GM23338 (cell line): ENCODE results near the gene KCTD8. TPM values are rescaled to one million over a fixed set of nuclear protein-coding genes. Genes with fewer than 3 reads are reported as not detected.

ENCODE experiments used
- ATAC-seq: fragments of 200-7000 bp; cut with Tn5 transposase; 3 replicates; pipeline ENCODE4 v1.9.1; 2020
- DNase-seq: peaks from one replicate; pipeline ENCODE4 v3.0.0-alpha.2; 2015; ENCODE audit warnings: low spot score
- H2AFZ ChIP-seq: fragments of 200-600 bp; sonication (generic); 2 replicates; pipeline ENCODE4 v1.8.0; 2016; ENCODE audit warnings: antibody characterized with exemption, mild to moderate bottlenecking, moderate library complexity
- H3F3A ChIP-seq: fragments of 200-600 bp; sonication (generic); replicated peaks from 2 replicates; pipeline ENCODE4 v1.8.0; 2017; ENCODE audit warnings: antibody characterized with exemption, mixed run types, low read depth
- H3K27ac ChIP-seq: fragments of 200-600 bp; sonication (generic); 2 replicates; pipeline ENCODE4 v1.6.1; 2016; ENCODE audit warnings: low read depth
- H3K27me3 ChIP-seq: fragments of 200-600 bp; sonication (generic); 2 replicates; pipeline ENCODE4 v1.8.0; 2016; ENCODE audit warnings: mild to moderate bottlenecking, mixed run types, moderate library complexity; ENCODE audit not compliant: insufficient read depth
- H3K36me3 ChIP-seq: fragments of 200-600 bp; sonication (generic); 2 replicates; pipeline ENCODE4 v1.8.0; 2016; ENCODE audit warnings: mild to moderate bottlenecking; ENCODE audit not compliant: insufficient read depth
- H3K4me1 ChIP-seq: fragments of 200-600 bp; sonication (generic); 2 replicates; pipeline ENCODE4 v1.8.0; 2016; ENCODE audit warnings: mild to moderate bottlenecking, moderate library complexity; ENCODE audit not compliant: insufficient read depth
- H3K4me2 ChIP-seq: fragments of 200-600 bp; sonication (generic); 2 replicates; pipeline ENCODE4 v1.7.1; 2017; ENCODE audit warnings: mixed run types
- H3K4me3 ChIP-seq: fragments of 200-600 bp; sonication (generic); 2 replicates; pipeline ENCODE4 v1.6.1; 2016; ENCODE audit warnings: mixed run types
- H3K79me2 ChIP-seq: fragments of 200-600 bp; sonication (generic); replicated peaks from 2 replicates; pipeline ENCODE4 v1.8.0; 2017; ENCODE audit warnings: mild to moderate bottlenecking; ENCODE audit not compliant: insufficient read depth
- H3K9me2 ChIP-seq: fragments of 200-600 bp; sonication (generic); 2 replicates; pipeline ENCODE4 v1.8.0; 2017; ENCODE audit not compliant: insufficient read depth
- H4K20me1 ChIP-seq: fragments of 200-600 bp; sonication (generic); replicated peaks from 2 replicates; pipeline ENCODE4 v1.8.0; 2017; ENCODE audit warnings: mild to moderate bottlenecking; ENCODE audit not compliant: insufficient read depth
- H3K27ac Mint-ChIP-seq: 2 replicates; pipeline ENCODE4 v1.8.0; 2020; ENCODE audit warnings: inconsistent platforms, mild to moderate bottlenecking, moderate library complexity, mixed read lengths
- H3K27me3 Mint-ChIP-seq: 3 replicates; pipeline ENCODE4 v1.8.0; 2022; ENCODE audit warnings: low read depth, mild to moderate bottlenecking, moderate library complexity, mixed read lengths, inconsistent platforms; ENCODE audit not compliant: insufficient read depth, poor library complexity
- H3K36me3 Mint-ChIP-seq: 3 replicates; pipeline ENCODE4 v1.8.0; 2021; ENCODE audit warnings: low read depth, mild to moderate bottlenecking, inconsistent platforms, moderate library complexity, mixed read lengths
- H3K4me1 Mint-ChIP-seq: 3 replicates; pipeline ENCODE4 v1.8.0; 2020; ENCODE audit warnings: mild to moderate bottlenecking, inconsistent platforms, mixed read lengths
- H3K4me3 Mint-ChIP-seq: 3 replicates; pipeline ENCODE4 v1.8.0; 2021; ENCODE audit warnings: moderate library complexity, mild to moderate bottlenecking, inconsistent platforms, mixed read lengths
- H3K9me3 Mint-ChIP-seq: 3 replicates; pipeline ENCODE4 v1.8.0; 2020; ENCODE audit warnings: moderate library complexity, mild to moderate bottlenecking, inconsistent platforms, mixed read lengths
- CREB1 ChIP-seq: fragments of 250-450 bp; sonication (Bioruptor Pico); IDR thresholded peaks from 2 replicates; pipeline ENCODE4 v1.5.0; 2020; ENCODE audit warnings: low read depth, mild to moderate bottlenecking, moderate library complexity
- JUNB ChIP-seq: IDR thresholded peaks from one replicate; pipeline ENCODE4 v1.6.1; 2016; ENCODE audit warnings: antibody characterized with exemption; ENCODE audit not compliant: unreplicated experiment
- NANOG ChIP-seq: IDR thresholded peaks from 2 replicates; pipeline ENCODE4 v1.6.1; 2016; ENCODE audit warnings: antibody characterized with exemption, borderline replicate concordance
- POLR2AphosphoS5 ChIP-seq: IDR thresholded peaks from 2 replicates; pipeline ENCODE4 v1.6.1; 2016; ENCODE audit warnings: antibody characterized with exemption, low read depth
- ZNF331 ChIP-seq: fragments of 250-450 bp; sonication (Bioruptor Pico); IDR thresholded peaks from 2 replicates; pipeline ENCODE4 v1.5.0; 2020; ENCODE audit warnings: low read depth, mild to moderate bottlenecking, moderate library complexity
- polyA plus RNA-seq: library from polyadenylated mRNA; unstranded; fragments of >200 nt; fragmentation: Nextera tagmentation; extraction: Ambion mirVana; gene quantifications from 2 replicates; pipeline ENCODE4 v1.2.1, GENCODE V29; 2016
- total RNA-seq: library from RNA; depleted of rRNA; stranded (reverse); fragments of >200 nt; shearing (Covaris generic); gene quantifications from 2 replicates; pipeline ENCODE4 v1.2.3, GENCODE V29; 2014
- TF ChIP-seq, protein P1 (sequence below): IDR thresholded peaks from 2 replicates; pipeline ENCODE4 v1.6.1; 2016; ENCODE audit warnings: antibody characterized with exemption
- TF ChIP-seq, protein P2 (sequence below): IDR thresholded peaks from one replicate; pipeline ENCODE4 v1.6.1; 2018; ENCODE audit warnings: antibody characterized with exemption; ENCODE audit not compliant: unreplicated experiment

The KCTD8 gene
- total and polyA plus RNA-seq, 2 experiments from 2014 or later: 2.8 to 5.0 TPM

DNA sequence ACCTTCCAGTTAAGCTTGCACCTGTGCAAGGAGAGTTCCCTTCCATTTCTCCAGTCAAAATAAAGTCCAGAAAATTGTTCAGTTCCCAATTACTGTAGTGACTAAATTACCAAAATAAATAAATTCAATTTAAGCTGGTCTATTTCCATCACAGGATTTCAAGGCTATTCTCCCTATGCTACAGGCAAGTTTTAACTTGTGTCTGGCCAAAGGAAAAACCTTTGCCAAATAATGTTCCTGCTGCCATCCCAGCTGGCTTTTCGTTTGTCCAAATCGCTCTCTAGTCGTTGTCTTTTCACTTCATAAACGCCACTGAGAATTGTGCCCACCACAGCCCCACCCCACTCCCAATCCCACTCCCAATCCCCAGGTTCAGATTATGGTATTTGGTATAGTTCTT lies 2.4 kb downstream of the KCTD8 start:
- Mint-ChIP-seq H3K4me1 (peaks cover 34% of the 10 kb centered on the region), H3K27me3 (peaks cover 5% of the 10 kb centered on the region), H3K36me3 (no peaks in the 10 kb centered on the region; the same call in 2 of the 3 replicates), H3K4me3 (peak overlapping the region; percentile 90), H3K9me3 (no peaks in the 10 kb centered on the region), H3K27ac (no peak overlapping the region)
- no peak overlapping the region for H3K27ac ChIP-seq
- DNase-seq (no peak), ATAC-seq (no peak)
- H3K4me3 ChIP-seq: peak overlapping the region; percentile 64
- H3K9me2 ChIP-seq: no peaks in the 10 kb centered on the region
- peak overlapping the region; percentile 88; the same call in 1 of the 2 replicates for H2AFZ ChIP-seq
- H3K4me2 ChIP-seq: peak overlapping the region; percentile 84
- H3K36me3 ChIP-seq: no peaks in the 10 kb centered on the region
- TF ChIP-seq ZNF331 (CRISPR knock-in tag) (no peak), POLR2AphosphoS5 (no peak), CREB1 (CRISPR knock-in tag) (no peak), NANOG (no peak), JUNB (no peak)
- TF ChIP-seq, protein P1, sequence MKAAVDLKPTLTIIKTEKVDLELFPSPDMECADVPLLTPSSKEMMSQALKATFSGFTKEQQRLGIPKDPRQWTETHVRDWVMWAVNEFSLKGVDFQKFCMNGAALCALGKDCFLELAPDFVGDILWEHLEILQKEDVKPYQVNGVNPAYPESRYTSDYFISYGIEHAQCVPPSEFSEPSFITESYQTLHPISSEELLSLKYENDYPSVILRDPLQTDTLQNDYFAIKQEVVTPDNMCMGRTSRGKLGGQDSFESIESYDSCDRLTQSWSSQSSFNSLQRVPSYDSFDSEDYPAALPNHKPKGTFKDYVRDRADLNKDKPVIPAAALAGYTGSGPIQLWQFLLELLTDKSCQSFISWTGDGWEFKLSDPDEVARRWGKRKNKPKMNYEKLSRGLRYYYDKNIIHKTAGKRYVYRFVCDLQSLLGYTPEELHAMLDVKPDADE: no peak
- TF ChIP-seq, protein P2, sequence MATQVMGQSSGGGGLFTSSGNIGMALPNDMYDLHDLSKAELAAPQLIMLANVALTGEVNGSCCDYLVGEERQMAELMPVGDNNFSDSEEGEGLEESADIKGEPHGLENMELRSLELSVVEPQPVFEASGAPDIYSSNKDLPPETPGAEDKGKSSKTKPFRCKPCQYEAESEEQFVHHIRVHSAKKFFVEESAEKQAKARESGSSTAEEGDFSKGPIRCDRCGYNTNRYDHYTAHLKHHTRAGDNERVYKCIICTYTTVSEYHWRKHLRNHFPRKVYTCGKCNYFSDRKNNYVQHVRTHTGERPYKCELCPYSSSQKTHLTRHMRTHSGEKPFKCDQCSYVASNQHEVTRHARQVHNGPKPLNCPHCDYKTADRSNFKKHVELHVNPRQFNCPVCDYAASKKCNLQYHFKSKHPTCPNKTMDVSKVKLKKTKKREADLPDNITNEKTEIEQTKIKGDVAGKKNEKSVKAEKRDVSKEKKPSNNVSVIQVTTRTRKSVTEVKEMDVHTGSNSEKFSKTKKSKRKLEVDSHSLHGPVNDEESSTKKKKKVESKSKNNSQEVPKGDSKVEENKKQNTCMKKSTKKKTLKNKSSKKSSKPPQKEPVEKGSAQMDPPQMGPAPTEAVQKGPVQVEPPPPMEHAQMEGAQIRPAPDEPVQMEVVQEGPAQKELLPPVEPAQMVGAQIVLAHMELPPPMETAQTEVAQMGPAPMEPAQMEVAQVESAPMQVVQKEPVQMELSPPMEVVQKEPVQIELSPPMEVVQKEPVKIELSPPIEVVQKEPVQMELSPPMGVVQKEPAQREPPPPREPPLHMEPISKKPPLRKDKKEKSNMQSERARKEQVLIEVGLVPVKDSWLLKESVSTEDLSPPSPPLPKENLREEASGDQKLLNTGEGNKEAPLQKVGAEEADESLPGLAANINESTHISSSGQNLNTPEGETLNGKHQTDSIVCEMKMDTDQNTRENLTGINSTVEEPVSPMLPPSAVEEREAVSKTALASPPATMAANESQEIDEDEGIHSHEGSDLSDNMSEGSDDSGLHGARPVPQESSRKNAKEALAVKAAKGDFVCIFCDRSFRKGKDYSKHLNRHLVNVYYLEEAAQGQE: no peak
- peaks cover 17% of the 10 kb centered on the region for H3K4me1 ChIP-seq
- H3F3A ChIP-seq: no peaks in the 10 kb centered on the region
- H4K20me1 ChIP-seq: no peaks in the 10 kb centered on the region
- peaks cover 33% of the 10 kb centered on the region for H3K79me2 ChIP-seq
- peaks cover 46% of the 10 kb centered on the region for H3K27me3 ChIP-seq

DNA sequence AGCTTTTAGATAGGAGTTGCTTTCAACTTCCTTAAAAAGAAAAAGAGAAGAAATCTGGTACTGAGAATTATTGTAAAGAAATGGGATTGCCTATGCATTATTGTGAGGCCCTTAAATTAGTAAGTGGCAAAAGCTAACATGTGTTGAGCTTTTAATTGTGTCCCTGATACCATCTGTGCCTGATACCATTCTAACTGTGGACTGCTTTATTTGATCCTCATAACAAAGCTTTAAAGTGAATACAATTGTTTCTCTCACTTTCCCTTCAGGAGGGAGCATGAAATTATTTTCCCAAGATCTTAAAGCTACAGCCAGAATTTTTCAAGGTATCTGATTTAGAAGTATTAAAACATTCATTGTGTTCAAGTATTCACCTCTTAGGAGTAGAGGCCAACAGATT lies 9.9 kb downstream of the KCTD8 start:
- DNase-seq (no peak), ATAC-seq (no peak)
- H3K4me3 Mint-ChIP-seq: no peak overlapping the region
- no peaks in the 10 kb centered on the region for H3K9me3 Mint-ChIP-seq
- Histone ChIP-seq H3F3A (no peaks in the 10 kb centered on the region), H3K4me3 (no peak overlapping the region), H3K27ac (no peak overlapping the region), H3K4me1 (0 out of 2 replicates have a peak, but pooled peaks cover 8% of the 10 kb centered on the region), H3K79me2 (peaks cover 20% of the 10 kb centered on the region), H2AFZ (no peak overlapping the region), H3K27me3 (no peaks in the 10 kb centered on the region), H3K9me2 (no peaks in the 10 kb centered on the region), H4K20me1 (no peaks in the 10 kb centered on the region), H3K36me3 (no peaks in the 10 kb centered on the region), H3K4me2 (no peak overlapping the region)
- H3K27ac Mint-ChIP-seq: no peak overlapping the region
- H3K27me3 Mint-ChIP-seq: no peaks in the 10 kb centered on the region
- peaks cover 40% of the 10 kb centered on the region for H3K4me1 Mint-ChIP-seq
- TF ChIP-seq, protein P1: no peak
- H3K36me3 Mint-ChIP-seq: no peaks in the 10 kb centered on the region
